Naive B cell (primary cell): ENCODE data around the gene HDAC10. TPM values are rescaled to one million over a fixed set of nuclear protein-coding genes. Genes with fewer than 3 reads are reported as not detected.

Experiments used
- ATAC-seq, 2 donors: fragments of 150-1000 bp; cut with Tn5 transposase; 2 replicates each; pipeline ENCODE4 v1.10.0; 2021; ENCODE audit warnings: low read depth in 2 of 2, mild to moderate bottlenecking in 2 of 2, moderate library complexity in 2 of 2
- DNase-seq: peaks from one replicate; pipeline ENCODE4 v3.0.0; 2022
- H3K27ac Mint-ChIP-seq, 6 donors: one replicate each; pipeline ENCODE4 v1.8.0; 2020 to 2022; ENCODE audit warnings: mild to moderate bottlenecking in 6 of 6, mixed read lengths in 6 of 6, moderate library complexity in 5 of 6, inconsistent platforms in 2 of 6
- H3K27me3 Mint-ChIP-seq, 3 donors: one replicate each; pipeline ENCODE4 v1.8.0; 2021 to 2022; ENCODE audit warnings: mixed read lengths in 3 of 3, mild to moderate bottlenecking in 1 of 3
- H3K36me3 Mint-ChIP-seq, 2 donors: one replicate each; pipeline ENCODE4 v1.8.0; 2020 to 2022; ENCODE audit warnings: mixed read lengths in 2 of 2, inconsistent platforms in 1 of 2, mild to moderate bottlenecking in 1 of 2
- H3K4me1 Mint-ChIP-seq, 3 donors: one replicate each; pipeline ENCODE4 v1.8.0; 2020 to 2022; ENCODE audit warnings: mixed read lengths in 3 of 3, inconsistent platforms in 1 of 3, mild to moderate bottlenecking in 1 of 3, moderate library complexity in 1 of 3
- H3K4me3 Mint-ChIP-seq, 8 donors: one replicate each; pipeline ENCODE4 v1.8.0; 2020 to 2022; ENCODE audit warnings: mild to moderate bottlenecking in 8 of 8, mixed read lengths in 8 of 8, moderate library complexity in 8 of 8, inconsistent platforms in 2 of 8
- H3K9me3 Mint-ChIP-seq, 7 donors: one replicate each; pipeline ENCODE4 v1.8.0; 2020 to 2022; ENCODE audit warnings: mixed read lengths in 7 of 7, mild to moderate bottlenecking in 5 of 7, inconsistent platforms in 2 of 7, moderate library complexity in 1 of 7
- polyA plus RNA-seq, 6 donors: library from polyadenylated mRNA; unstranded; fragments of 300-500 nt; fragmentation: Illumina TruSeq; gene quantifications; one replicate each; pipeline ENCODE4 v1.2.3, GENCODE V29; 2021; ENCODE audit warnings: low read depth in 6 of 6

The HDAC10 gene
- polyA plus RNA-seq, 6 donors from 2014 or later, result 4.6 to 8.2 (median 6.3) TPM

- Mint-ChIP-seq H3K9me3 (no peaks in the 10 kb centered on the region), H3K27me3 (no peaks in the 10 kb centered on the region), H3K4me3 (peak within 1 kb of the TSS; percentile 84 to 100 (median 99)), H3K4me1 (peaks cover 25 to 60% (median 46%) of the 10 kb centered on the region in 3 donors), H3K27ac (peak within 1 kb of the TSS; percentile 95 to 100 (median 100)), H3K36me3 (peaks cover 0 to 7% of the 10 kb centered on the region in 2 donors)
- peak; percentile 93 for DNase-seq
- ATAC-seq, result peak; percentile 81 to 84
Observed at GRCh38 chr22:50244420-50245213, 6.4 kb downstream of the HDAC10 start, which contains the start of gene TUBGCP6. Gene TUBGCP6 (minus strand): TSS chr22:50245023. CDS start chr22:50244459, 564 bp downstream.

GRCh38 chr22:50243685-50244419 is 7.2 kb downstream of the HDAC10 start:
- Mint-ChIP-seq H3K27me3 (no peaks in the 10 kb centered on the region), H3K27ac (peak overlapping the region; percentile 95 to 100 (median 100)), H3K4me1 (peaks cover 25 to 60% (median 46%) of the 10 kb centered on the region in 3 donors), H3K4me3 (peak overlapping the region; percentile 84 to 100 (median 99)), H3K9me3 (no peaks in the 10 kb centered on the region), H3K36me3 (peaks cover 0 to 7% of the 10 kb centered on the region in 2 donors)
- no peak for DNase-seq
- no peak for ATAC-seq

GRCh38 chr22:50242406-50242949 is 8.6 kb downstream of the HDAC10 start:
- Mint-ChIP-seq H3K27ac (peak overlapping the region in 4 of 6 donors; percentile 39 to 95 (median 61)), H3K4me3 (peak overlapping the region; percentile 84 to 100 (median 99)), H3K36me3 (peaks cover 0 to 7% of the 10 kb centered on the region in 2 donors), H3K27me3 (no peaks in the 10 kb centered on the region), H3K4me1 (peaks cover 22 to 60% (median 48%) of the 10 kb centered on the region in 3 donors), H3K9me3 (no peaks in the 10 kb centered on the region)
- ATAC-seq (no peak), DNase-seq (no peak)

- Mint-ChIP-seq H3K4me1 (peaks cover 34 to 63% (median 49%) of the 10 kb centered on the region in 3 donors), H3K9me3 (no peaks in the 10 kb centered on the region), H3K27ac (no peak overlapping the region), H3K27me3 (no peaks in the 10 kb centered on the region), H3K4me3 (no peak overlapping the region), H3K36me3 (no peaks in the 10 kb centered on the region)
- no peak for ATAC-seq
- DNase-seq, result no peak
Observed at GRCh38 chr22:50238755-50239154, 12.3 kb downstream of the HDAC10 start.

- Mint-ChIP-seq H3K27ac (no peak overlapping the region), H3K27me3 (no peaks in the 10 kb centered on the region), H3K4me3 (no peak overlapping the region), H3K4me1 (peaks cover 31 to 46% (median 37%) of the 10 kb centered on the region in 3 donors), H3K9me3 (no peaks in the 10 kb centered on the region), H3K36me3 (no peaks in the 10 kb centered on the region)
- DNase-seq (no peak), ATAC-seq (no peak)
Observed at GRCh38 chr22:50236731-50237409, 14.2 kb downstream of the HDAC10 start.

- ATAC-seq (no peak), DNase-seq (no peak)
- H3K27ac Mint-ChIP-seq, result no peak overlapping the region
- no peak overlapping the region for H3K4me3 Mint-ChIP-seq
- peaks cover 30 to 31% (median 31%) of the 10 kb centered on the region in 3 donors for H3K4me1 Mint-ChIP-seq
- no peaks in the 10 kb centered on the region for H3K9me3 Mint-ChIP-seq
- peaks cover 0 to 5% of the 10 kb centered on the region in 2 donors for H3K36me3 Mint-ChIP-seq
- no peaks in the 10 kb centered on the region for H3K27me3 Mint-ChIP-seq
Observed at GRCh38 chr22:50233223-50233622, 17.8 kb downstream of the HDAC10 start.

- peaks cover 25 to 31% (median 26%) of the 10 kb centered on the region in 3 donors for H3K4me1 Mint-ChIP-seq
- no peaks in the 10 kb centered on the region for H3K27me3 Mint-ChIP-seq
- ATAC-seq (no peak), DNase-seq (no peak)
- peak overlapping the region in 1 of 8 donors; percentile 27 for H3K4me3 Mint-ChIP-seq
- H3K9me3 Mint-ChIP-seq, result no peaks in the 10 kb centered on the region
- peak overlapping the region in 1 of 6 donors; percentile 54 for H3K27ac Mint-ChIP-seq
- peaks cover 0 to 5% of the 10 kb centered on the region in 2 donors for H3K36me3 Mint-ChIP-seq
Observed at GRCh38 chr22:50232481-50233151, 18.4 kb downstream of the HDAC10 start.

GRCh38 chr22:50229370-50229769 is 21.7 kb downstream of the HDAC10 start:
- Mint-ChIP-seq H3K27me3 (no peaks in the 10 kb centered on the region), H3K36me3 (peaks cover 0 to 5% of the 10 kb centered on the region in 2 donors), H3K27ac (no peak overlapping the region)

GRCh38 chr22:50228366-50228765 is 22.7 kb downstream of the HDAC10 start:
- H3K36me3 Mint-ChIP-seq, result peaks cover 0 to 5% of the 10 kb centered on the region in 2 donors
- H3K4me3 Mint-ChIP-seq, result no peak overlapping the region
- H3K9me3 Mint-ChIP-seq, result no peaks in the 10 kb centered on the region
- H3K27me3 Mint-ChIP-seq, result no peaks in the 10 kb centered on the region
- no peak overlapping the region for H3K27ac Mint-ChIP-seq
- H3K4me1 Mint-ChIP-seq, result peaks cover 5 to 12% (median 11%) of the 10 kb centered on the region in 3 donors
- no peak for DNase-seq
- ATAC-seq, result no peak

More at GRCh38 chr22:50229370-50229769, 21.7 kb downstream of the HDAC10 start:
- ATAC-seq, result no peak
- Mint-ChIP-seq H3K4me3 (no peak overlapping the region), H3K4me1 (peaks cover 13 to 19% (median 19%) of the 10 kb centered on the region in 3 donors), H3K9me3 (no peaks in the 10 kb centered on the region)
- no peak for DNase-seq

GRCh38 chr22:50227579-50228215 is 23.4 kb downstream of the HDAC10 start:
- Mint-ChIP-seq H3K27me3 (no peaks in the 10 kb centered on the region), H3K4me3 (no peak overlapping the region), H3K9me3 (no peaks in the 10 kb centered on the region), H3K4me1 (peaks cover 5 to 12% (median 11%) of the 10 kb centered on the region in 3 donors), H3K36me3 (peaks cover 0 to 5% of the 10 kb centered on the region in 2 donors), H3K27ac (peak overlapping the region in 2 of 6 donors; percentile 37 to 58)
- ATAC-seq, result no peak
- no peak for DNase-seq

GRCh38 chr22:50226875-50227165 is 24.2 kb downstream of the HDAC10 start:
- Mint-ChIP-seq H3K4me1 (peaks cover 5 to 12% (median 11%) of the 10 kb centered on the region in 3 donors), H3K4me3 (no peak overlapping the region), H3K27ac (no peak overlapping the region), H3K27me3 (no peaks in the 10 kb centered on the region), H3K9me3 (no peaks in the 10 kb centered on the region), H3K36me3 (peaks cover 0 to 5% of the 10 kb centered on the region in 2 donors)
- DNase-seq, result no peak
- no peak for ATAC-seq
